ENCODE results near the gene SRGAP3.
"Not testable (repeated sequence)": the region's sequence is repeated elsewhere in the genome, so short reads cannot be mapped to it uniquely, and the experiment has no call there.

Gene SRGAP3

GRCh38 chr3:9108876-9109567, 140.4 kb downstream of the SRGAP3 start:
- DNase-seq: no peak

GRCh38 chr3:9107738-9108137, 141.7 kb downstream of the SRGAP3 start:
- DNase-seq: no peak

GRCh38 chr3:9105421-9105820, 144.0 kb downstream of the SRGAP3 start:
- DNase-seq: no peak

GRCh38 chr3:9104121-9104520, 145.3 kb downstream of the SRGAP3 start:
- DNase-seq: no peak

GRCh38 chr3:9102240-9102981, 147.0 kb downstream of the SRGAP3 start:
- no peak for DNase-seq

- no peak for DNase-seq
Observed at GRCh38 chr3:9101286-9101685, 148.2 kb downstream of the SRGAP3 start.

- DNase-seq: no peak
Observed at GRCh38 chr3:9100513-9100894, 148.9 kb downstream of the SRGAP3 start.

- DNase-seq: no peak
Observed at GRCh38 chr3:9099702-9100512, 149.5 kb downstream of the SRGAP3 start.

- DNase-seq: no peak
Observed at GRCh38 chr3:9098716-9099675, 150.4 kb downstream of the SRGAP3 start.

- no peak for DNase-seq
Observed at GRCh38 chr3:9097495-9097894, 152.0 kb downstream of the SRGAP3 start.

- no peak for DNase-seq
Observed at GRCh38 chr3:9091486-9092235, 157.8 kb downstream of the SRGAP3 start.

- DNase-seq: no peak
Observed at GRCh38 chr3:9088441-9089353, 160.7 kb downstream of the SRGAP3 start.

GRCh38 chr3:9087831-9088413, 161.5 kb downstream of the SRGAP3 start:
- no peak for DNase-seq

GRCh38 chr3:9085428-9085827, 164.0 kb downstream of the SRGAP3 start:
- not testable (repeated sequence) for DNase-seq

- DNase-seq: no peak
Observed at GRCh38 chr3:9081184-9081818, 168.1 kb downstream of the SRGAP3 start.

GRCh38 chr3:9080163-9080562, 169.3 kb downstream of the SRGAP3 start:
- DNase-seq: no peak

GRCh38 chr3:9079676-9080075, 169.8 kb downstream of the SRGAP3 start:
- no peak for DNase-seq

GRCh38 chr3:9078561-9079240, 170.7 kb downstream of the SRGAP3 start:
- no peak for DNase-seq

GRCh38 chr3:9077029-9077428, 172.4 kb downstream of the SRGAP3 start:
- no peak for DNase-seq
